IPS-11a (cell line): Measurements from ENCODE around the gene YEATS2.
"Not testable (repeated sequence)": the region's sequence is repeated elsewhere in the genome, so short reads cannot be mapped to it uniquely, and the experiment has no call there.

ENCODE experiments used
- H3K4me3 ChIP-seq: one replicate; pipeline ENCODE4 v1.5.1; 2013; ENCODE audit warnings: low read depth, low read length, control low read depth

YEATS2 gene

DNA sequence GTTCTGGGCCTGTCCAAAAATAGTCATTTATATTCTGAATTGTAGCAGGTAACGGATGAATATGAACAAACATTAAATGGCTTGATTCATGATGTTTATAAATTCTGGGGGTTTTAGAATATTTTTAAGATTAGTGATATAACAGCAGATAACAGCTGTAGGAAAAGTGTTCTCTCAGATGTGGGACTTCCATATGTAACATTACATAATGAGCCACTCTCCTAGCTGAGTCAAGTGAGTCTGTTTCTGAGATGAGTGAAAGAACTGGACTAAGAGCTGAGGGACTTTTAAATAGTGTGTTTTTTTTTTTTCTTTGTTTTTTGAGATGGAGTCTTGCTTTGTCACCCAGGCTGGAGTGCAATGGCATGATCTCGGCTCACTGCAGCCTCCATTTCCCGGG is 13.9 kb downstream of the YEATS2 start:
- H3K4me3 ChIP-seq, result no peak overlapping the region

DNA sequence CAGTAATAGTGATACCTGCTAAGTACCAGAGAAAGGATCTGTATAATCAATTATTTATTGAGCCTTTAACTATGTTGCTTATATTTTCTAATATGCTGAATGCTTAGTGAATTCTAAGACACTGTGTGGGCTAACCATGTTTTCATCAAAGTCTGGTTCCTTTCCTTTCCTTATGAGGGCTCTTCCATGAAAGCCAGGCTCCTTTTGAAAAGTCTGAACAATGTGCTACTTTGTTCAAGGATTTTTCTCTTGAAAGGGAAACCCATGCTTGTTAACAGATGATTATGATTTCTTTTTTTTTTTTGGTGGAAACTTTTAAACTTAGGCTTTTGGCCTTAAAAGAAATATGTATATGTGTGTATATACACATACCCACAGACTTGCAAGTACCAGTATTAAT is 17.0 kb downstream of the YEATS2 start:
- no peak overlapping the region for H3K4me3 ChIP-seq

DNA sequence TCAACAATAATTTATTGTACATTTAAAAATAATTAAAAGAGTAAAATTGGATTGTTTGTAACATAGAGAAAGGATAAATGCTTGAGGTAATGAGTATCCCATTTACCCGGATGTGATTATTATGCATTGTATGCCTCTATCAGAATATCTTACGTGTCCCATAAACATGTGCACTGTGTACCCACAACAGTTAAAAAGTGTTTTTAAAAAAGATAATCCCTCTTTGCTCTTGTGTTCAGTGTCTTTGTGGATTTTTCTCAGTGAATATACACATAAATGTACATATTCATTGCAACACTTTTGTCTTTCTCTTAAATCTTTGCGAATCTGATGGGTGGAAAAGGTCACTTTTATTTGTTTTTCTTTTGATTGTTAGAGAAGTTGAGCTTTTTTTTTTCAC is 20.4 kb downstream of the YEATS2 start:
- H3K4me3 ChIP-seq, result no peak overlapping the region

DNA sequence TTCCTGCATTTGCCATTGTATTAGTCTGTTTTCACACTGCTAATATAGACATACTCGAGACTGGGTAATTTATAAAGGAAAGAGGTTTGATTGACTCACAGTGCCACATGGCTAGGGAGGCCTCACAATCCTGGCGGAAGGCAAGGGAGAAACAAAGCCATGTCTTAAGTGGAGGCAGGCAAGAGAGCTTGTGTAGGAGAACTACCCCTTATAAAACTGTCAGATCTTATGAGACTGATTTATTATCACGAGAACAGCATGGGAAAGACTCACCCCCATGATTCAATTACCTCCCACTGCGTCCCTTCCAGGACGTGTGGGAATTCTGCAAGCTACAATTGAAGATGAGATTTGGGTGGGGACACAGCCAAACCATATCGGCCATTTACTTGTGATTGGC is 27.8 kb downstream of the YEATS2 start:
- H3K4me3 ChIP-seq, result no peak overlapping the region

DNA sequence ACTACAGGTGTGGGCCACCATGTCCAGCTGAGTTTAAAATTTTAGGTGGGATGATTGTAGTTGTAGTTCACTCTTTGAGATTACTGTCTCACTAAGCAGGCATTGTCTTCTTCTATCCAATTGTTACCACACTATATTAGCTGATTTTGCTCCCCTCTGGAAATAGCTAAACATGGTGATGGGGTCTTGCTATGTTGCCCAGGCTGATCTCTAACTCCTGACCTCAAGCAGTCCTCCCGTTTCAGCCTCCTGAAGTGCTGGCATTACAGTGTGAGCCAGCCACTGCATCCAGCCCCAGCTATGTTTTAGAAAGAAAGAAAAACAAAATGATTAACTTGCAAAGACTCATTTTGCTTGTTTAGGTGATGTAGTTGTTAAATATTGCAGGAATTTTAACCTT is 30.6 kb downstream of the YEATS2 start:
- H3K4me3 ChIP-seq, result no peak overlapping the region

DNA sequence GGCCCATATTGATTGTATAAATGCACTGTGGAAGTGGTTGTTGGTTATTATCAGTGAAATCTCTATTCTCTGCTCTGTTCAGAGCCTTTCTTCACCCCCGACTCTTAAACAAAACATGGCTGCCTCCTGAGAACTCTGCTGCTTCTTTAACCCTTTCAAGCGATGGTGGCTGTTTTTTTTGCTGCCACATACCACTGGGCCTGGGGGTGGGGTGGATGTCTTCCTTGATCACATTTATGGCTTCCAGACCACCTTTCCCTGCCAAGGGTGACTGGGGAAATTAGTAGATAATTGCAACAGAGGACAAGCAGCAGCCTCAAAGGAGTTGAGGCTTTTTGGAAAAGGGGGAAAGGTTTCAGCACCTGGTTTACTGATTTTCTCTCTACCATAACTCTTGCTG is 32.8 kb downstream of the YEATS2 start:
- H3K4me3 ChIP-seq, result no peak overlapping the region

DNA sequence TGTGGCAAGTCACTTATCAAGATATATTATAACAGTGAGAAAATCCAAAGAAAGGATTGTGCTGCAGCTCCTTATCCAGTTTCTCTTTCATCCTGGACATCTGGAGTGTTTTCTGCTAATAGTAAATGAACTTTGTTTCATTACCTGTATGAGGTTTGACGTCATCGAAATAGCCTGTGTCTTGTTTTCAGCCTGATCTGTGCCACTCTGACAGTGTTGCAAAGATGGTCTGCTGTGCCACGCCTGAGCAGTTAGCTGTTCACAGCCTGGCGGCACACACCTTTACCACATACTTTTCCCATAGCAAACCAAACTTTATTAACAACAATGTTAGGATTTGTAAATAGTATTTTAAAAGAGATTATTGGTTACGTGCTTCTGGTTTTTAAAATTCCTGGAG is 34.0 kb downstream of the YEATS2 start:
- H3K4me3 ChIP-seq, result no peak overlapping the region

DNA sequence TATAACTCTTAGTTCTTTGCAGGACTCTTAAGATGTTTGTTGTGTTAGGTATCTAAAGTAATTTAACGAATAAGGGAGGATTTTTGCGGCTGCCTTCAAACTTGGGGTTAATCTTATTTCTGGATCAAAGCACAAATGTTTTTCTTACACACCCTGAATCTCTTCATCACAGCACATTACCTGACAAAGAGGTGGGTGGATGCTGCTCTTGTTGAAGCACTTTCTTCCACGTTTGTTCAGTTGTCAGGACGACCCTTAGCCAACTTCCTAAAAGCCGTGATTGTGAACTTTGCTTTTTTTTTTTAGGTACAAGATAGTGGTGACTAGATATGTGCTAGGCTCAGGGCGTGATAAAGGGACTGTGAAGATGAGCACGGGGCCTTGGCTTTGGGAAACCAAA is 36.0 kb downstream of the YEATS2 start:
- no peak overlapping the region for H3K4me3 ChIP-seq

DNA sequence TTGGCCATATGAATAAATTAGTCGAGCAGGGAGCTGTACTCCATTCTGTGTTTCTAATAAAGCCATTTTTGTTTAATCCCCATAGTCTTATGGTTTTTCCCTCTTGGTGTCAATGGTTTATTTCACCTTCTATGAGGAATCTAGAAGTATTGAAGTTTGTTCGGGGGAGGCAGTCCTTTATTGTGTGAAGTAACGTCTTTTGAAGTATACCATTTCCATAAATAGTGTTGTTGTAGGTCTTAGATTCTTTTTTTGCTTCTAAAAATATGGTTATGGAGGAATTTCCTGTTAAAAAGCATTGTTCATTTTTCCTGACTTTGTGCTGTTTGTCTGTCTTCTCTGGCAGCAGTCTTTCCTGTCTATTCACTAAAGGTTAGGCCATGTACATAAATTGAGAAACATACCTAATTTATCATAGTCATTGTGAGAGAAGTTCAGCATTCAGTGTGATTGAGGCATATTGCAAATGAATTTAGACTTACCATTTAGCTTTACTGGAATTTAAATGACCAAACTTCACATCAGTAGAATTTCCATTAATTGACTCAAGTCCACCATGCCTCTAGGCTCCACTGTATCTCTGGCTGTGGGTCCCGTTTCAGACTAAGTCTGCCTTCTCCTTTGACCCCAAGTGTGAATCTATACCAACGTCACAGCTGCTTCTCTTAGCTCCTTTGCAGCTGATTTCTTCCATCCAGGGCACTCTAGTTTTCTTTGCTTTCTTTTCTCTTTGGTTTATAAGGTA is 37.3 kb downstream of the YEATS2 start:
- no peak overlapping the region for H3K4me3 ChIP-seq

DNA sequence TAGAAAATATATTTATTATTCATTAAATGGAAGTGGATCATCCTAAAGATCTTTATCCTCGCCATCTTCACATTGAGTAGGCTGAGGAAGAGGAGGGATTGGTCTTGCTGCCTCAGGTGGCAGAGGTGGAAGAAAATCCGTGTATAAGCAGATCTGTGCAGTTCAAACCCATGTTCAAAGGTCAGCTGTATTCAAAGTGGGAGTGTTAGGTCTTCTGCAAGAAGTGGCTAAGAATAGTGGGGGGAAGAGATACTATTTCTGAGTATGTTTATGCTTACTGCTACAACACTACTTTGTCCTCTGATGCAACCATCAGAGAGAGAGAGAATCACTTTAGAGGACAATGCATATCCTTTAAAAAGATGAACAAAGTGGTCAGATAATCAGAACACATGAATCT is 39.5 kb downstream of the YEATS2 start:
- H3K4me3 ChIP-seq, result no peak overlapping the region

DNA sequence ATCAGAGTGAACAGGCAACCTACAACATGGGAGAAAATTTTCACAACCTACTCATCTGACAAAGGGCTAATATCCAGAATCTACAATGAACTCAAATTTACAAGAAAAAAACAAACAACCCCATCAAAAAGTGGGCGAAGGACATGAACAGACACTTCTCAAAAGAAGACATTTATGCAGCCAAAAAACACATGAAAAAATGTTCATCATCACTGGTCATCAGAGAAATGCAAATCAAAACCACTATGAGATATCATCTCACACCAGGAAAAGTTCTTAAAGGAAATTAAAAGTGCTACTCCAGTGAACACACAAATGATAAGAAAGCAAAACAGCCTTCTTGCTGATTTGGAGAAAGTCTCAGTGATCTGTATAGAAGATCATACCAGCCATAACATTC is 42.6 kb downstream of the YEATS2 start:
- not testable (repeated sequence) for H3K4me3 ChIP-seq

DNA sequence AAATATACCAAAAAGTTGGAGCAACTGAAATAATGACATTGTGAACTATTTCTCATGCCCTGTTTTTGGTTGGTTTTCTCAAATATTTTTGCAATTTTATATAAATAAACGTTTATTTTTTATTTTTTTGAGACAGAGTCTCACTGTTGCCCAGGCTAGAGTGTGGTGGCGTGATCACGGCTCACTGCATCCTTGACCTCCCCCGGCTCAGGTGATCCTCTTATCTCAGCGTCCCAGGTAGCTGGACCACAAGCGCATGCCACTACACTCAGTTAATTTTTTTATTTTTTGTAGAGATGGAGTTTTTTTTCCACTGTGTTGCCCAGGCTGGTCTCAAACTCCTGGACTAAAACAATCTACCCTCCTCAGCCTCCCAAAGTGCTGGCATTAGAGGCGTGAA is 45.6 kb downstream of the YEATS2 start:
- no peak overlapping the region for H3K4me3 ChIP-seq

DNA sequence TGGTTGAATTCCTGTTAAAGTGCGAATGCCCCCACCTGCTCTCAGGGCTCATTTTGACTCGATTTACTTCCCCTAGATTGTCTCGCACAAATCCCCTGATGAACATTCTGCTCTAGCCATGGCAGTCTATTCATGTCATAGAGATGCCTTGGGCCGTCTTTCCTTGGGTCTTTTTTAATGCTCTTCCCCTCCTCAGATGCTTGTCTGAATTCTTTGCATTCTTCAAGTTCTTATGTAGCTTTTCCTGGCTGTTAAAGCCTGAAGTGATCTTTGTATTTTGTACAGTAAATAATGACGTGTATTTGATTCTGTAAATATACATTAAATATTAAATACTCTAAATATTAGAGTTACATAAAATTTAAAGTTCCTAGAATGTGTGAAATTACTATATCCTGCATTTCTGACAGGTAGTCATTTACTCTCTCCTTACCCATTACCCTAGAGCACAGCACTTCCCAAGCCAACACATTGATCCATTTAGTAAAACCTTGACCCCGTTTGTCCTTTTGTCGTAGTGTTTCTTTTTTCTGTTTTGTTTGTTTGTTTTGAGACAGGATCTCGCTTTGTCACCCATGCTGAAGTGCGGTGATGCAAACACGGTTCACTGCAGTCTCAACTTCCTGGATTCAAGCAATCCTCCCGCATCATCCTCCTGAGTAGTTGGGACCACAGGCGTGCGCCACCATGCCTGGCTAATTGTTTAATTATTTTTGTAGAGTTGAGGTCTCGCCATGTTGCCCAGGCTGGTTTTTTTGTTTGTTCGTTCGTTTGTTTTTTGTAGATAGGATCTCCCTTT is 47.9 kb downstream of the YEATS2 start:
- no peak overlapping the region for H3K4me3 ChIP-seq

DNA sequence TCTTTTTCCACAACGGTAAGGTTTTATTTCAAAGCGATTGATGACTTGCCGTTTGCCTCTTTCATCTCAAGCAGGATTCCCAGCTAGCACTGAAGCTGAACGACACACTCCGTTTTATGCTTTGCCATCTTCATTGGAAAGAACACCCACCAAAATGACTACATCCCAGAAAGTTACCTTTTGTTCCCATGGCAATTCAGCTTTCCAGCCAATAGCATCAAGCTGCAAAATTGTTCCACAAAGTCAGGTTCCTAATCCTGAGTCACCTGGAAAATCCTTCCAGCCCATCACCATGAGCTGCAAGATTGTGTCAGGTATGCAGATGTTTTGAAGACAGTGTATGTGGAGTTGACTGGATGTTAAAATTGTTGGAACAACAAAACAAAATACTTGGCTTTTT is 56.5 kb downstream of the YEATS2 start:
- no peak overlapping the region for H3K4me3 ChIP-seq

DNA sequence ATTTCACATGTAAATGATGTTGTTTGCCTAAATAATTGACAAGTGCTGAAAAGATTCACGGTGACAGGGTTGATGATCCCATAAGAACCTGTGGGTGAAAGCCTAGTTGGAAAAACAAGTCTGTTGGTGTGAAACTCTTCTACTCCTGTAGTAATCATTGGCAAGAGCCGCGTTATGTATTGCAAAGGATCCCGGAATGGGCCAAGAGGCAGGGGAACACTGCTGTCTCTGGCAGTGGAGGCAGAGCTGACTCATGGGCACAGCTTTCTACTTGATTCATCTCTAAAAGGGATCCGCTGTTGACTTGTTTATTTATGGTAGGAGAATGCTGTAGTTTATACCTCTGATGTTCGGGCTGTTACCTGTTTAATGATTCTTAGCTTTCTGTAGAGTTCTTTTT is 64.7 kb downstream of the YEATS2 start:
- no peak overlapping the region for H3K4me3 ChIP-seq

DNA sequence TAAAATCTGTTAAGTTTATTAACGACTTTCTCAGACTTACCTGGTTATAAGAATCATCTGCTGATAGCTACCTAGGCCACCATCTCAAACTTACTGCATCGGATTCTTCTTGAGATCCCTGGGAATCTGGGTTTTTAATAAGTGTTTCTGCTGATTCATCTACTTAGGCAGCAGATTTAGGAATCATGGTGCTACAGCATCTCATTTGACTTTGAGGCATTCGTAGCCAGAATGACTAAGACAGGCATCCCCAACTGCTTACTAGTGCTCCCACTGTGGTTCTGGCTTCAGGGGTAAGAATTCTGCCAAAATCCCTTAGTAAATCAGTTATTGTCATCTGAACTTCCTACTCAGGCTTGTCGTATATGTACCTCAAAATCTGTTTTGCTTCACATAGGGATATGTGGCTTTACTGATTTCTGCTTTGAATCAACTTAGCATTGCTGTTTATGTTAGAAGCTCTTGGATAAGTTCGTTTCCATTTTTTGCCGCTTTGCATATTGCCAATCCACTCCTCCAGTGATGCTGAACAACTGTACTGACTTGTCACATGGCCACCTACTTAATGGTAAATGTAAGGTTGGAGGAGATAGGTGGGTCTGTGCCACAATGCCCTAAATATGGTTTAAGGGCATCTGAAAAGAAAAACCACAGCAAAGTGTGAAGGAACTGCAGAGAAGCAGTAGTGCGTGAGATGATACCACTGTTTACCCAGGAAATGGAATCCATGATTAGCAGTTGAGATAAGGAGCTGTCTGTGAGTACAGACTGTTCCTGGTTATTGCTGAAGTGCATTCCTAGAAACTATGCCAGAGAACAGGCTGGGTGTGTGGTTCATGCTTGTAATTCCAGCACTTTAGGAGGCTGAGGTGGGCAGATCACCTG is 67.5 kb downstream of the YEATS2 start:
- no peak overlapping the region for H3K4me3 ChIP-seq

DNA sequence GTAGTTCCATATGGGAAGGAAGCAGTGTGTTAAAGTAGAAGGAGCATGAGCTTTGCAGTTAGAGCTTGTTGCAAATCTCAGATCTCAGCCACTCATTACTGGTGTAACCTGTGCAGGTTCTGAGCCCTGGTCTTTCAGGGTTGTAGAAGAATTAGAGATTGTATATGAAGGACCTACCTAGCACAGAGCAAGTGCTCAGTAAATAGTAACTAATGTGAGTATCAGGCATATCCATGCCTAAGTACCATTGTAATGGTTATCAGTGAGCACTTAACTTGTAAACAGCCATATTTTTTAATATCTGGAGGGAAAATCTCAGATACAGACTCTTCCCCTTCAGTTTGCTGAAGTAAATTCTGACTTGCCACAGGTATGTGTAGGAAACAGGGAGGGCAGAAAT is 68.5 kb downstream of the YEATS2 start:
- no peak overlapping the region for H3K4me3 ChIP-seq

DNA sequence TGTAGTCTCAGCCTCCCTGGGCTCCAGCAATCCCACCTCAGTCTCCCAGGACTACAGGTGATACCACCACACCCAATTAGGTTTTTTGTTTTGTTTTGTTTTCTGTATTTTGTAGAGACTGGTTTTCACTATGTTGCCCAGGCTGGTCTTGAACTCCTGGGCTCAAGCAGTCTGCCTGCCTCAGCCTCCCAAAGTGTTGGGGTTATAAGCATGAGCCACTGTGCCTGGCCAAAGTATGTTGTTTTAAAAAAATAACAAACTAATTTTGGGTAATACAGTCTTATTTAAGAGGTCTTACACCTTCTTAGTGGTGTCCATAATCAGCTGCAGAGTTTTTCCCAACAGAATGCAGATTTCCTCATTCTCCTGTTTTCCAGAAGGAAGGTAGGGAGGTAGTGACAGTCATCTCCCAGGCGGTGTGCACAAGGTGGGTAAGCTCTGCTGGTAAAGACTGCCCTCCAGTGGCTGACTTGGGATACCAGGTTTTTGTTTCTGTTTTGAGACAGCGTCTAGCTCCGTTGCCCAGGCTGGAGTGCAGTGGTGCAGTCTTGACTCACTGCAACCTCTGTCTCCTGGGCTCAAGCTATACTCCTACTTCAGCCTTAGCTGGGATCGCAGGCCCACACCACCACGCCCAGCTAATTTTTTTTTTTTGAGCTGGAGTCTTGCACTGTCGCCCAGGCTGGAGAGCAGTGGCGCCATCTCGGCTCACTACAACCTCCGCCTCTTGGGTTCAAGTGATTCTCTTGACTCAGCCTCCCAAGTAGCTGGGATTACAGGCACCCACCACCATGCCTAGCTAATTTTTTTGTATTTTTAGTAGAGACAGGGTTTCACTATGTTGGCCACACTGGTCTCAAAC is 69.4 kb downstream of the YEATS2 start:
- H3K4me3 ChIP-seq, result no peak overlapping the region

DNA sequence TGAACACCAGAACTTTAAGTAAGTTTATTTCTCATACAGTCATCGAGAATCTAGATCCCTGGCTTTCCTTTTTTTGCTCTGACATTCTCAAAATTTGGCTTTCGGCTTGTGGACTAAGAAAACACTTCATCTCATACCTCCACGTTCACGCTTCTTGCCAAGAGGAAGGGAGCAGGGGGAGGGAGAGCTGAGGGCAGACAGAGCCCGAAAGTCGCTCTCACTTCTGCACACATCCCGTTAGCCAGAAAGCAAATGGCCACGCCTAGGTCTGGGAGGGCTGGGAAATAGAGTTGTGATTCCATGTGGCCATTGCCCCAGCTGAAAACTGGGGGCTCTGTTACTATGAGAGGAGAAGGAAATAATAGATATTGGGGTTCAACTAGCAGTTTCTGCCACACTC is 70.5 kb downstream of the YEATS2 start:
- no peak overlapping the region for H3K4me3 ChIP-seq

DNA sequence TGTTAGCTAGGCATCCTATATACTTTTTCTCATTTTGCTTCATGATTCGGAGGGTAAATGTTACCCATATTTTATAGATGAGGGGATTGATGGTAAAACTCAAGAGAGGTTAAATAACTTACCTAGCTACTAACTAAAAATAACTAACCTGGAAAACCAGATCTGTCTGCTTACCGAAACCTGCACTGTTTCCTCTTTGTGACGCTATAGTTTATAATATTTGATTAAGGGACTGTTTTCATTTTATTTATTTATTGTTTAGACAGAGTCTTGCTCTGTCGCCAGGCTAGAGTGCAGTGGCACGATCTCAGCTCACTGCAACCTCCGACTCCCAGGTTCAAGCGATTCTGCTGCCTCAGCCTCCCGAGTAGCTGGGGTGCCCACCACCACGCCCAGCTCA is 71.9 kb downstream of the YEATS2 start:
- no peak overlapping the region for H3K4me3 ChIP-seq

DNA sequence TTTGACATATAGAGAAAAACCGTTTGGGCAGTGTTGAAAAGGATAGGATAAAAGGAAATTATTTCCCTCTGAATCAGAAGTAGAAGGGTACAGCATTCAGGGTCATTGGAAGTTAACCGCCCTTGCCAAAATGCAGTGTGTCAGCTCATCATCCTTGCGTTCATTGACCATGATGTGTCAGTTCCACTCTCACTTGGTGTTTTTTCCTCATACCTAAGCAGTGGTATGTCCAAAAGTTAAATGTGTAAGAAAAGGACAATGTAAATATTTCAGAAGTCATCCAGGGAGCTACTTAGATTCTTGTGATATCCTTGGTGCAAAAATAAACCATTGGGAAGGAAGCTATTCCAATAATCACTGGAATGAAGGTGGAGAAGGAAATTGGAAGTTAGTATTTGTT is 77.0 kb downstream of the YEATS2 start:
- H3K4me3 ChIP-seq, result no peak overlapping the region
